HG03045 (cell line): ENCODE data around the gene FOXD4L6.
"Not testable (repeated sequence)": the region's sequence is repeated elsewhere in the genome, so short reads cannot be mapped to it uniquely, and the experiment has no call there.

Source experiments
- ATAC-seq: cut with Tn5 transposase; IDR thresholded peaks from one replicate; pipeline ENCODE4 v1.9.1; 2021; ENCODE audit warnings: mild to moderate bottlenecking, moderate library complexity; ENCODE audit not compliant: unreplicated experiment

The FOXD4L6 gene

GRCh38 chr9:41104542-41104941, 23.9 kb downstream of the FOXD4L6 start:
- not testable (repeated sequence) for ATAC-seq

GRCh38 chr9:41100508-41100907, 28.0 kb downstream of the FOXD4L6 start:
- ATAC-seq, result not testable (repeated sequence)

GRCh38 chr9:41098759-41099158, 29.7 kb downstream of the FOXD4L6 start:
- ATAC-seq, result not testable (repeated sequence)

- ATAC-seq, result not testable (repeated sequence)
Observed at GRCh38 chr9:41095060-41095459, 33.4 kb downstream of the FOXD4L6 start.

GRCh38 chr9:41094010-41094773, 34.3 kb downstream of the FOXD4L6 start:
- ATAC-seq, result not testable (repeated sequence)

- not testable (repeated sequence) for ATAC-seq
Observed at GRCh38 chr9:41090922-41091321, 37.6 kb downstream of the FOXD4L6 start.

- ATAC-seq, result not testable (repeated sequence)
Observed at GRCh38 chr9:41090386-41090785, 38.1 kb downstream of the FOXD4L6 start.

- ATAC-seq, result peak; percentile 64
Observed at GRCh38 chr9:41088450-41089059, 39.9 kb downstream of the FOXD4L6 start.

GRCh38 chr9:41087929-41088328, 40.6 kb downstream of the FOXD4L6 start:
- not testable (repeated sequence) for ATAC-seq

- not testable (repeated sequence) for ATAC-seq
Observed at GRCh38 chr9:41087157-41087780, 41.2 kb downstream of the FOXD4L6 start.

- not testable (repeated sequence) for ATAC-seq
Observed at GRCh38 chr9:41086685-41087084, 41.8 kb downstream of the FOXD4L6 start.

- ATAC-seq, result not testable (repeated sequence)
Observed at GRCh38 chr9:41086215-41086614, 42.3 kb downstream of the FOXD4L6 start.

GRCh38 chr9:41082358-41082757, 46.1 kb downstream of the FOXD4L6 start:
- ATAC-seq, result not testable (repeated sequence)

- ATAC-seq, result not testable (repeated sequence)
Observed at GRCh38 chr9:41079464-41079863, 49.0 kb downstream of the FOXD4L6 start.

- not testable (repeated sequence) for ATAC-seq
Observed at GRCh38 chr9:41077586-41077985, 50.9 kb downstream of the FOXD4L6 start.
